Coronary artery (tissue), 2 donors: ENCODE measurements around the gene RAB11FIP2.

Source experiments
- DNase-seq: peaks from one replicate; pipeline ENCODE4 v3.0.0-alpha.2; 2017; ENCODE audit warnings: low spot score
- H3K27ac ChIP-seq, 2 donors: fragments of 200-600 bp; sonication (generic); one replicate each; pipeline ENCODE4 v1.5.1; 2016 to 2019
- H3K4me3 ChIP-seq: fragments of 200-600 bp; sonication (generic); 2 replicates; pipeline ENCODE4 v1.5.1; 2016; ENCODE audit warnings: mild to moderate bottlenecking, moderate library complexity
- TF ChIP-seq, protein P1 (sequence below): fragments of 200-600 bp; sonication (generic); IDR thresholded peaks from one replicate; pipeline ENCODE4 v1.5.1; 2019; ENCODE audit warnings: antibody characterized with exemption

Gene RAB11FIP2

DNA sequence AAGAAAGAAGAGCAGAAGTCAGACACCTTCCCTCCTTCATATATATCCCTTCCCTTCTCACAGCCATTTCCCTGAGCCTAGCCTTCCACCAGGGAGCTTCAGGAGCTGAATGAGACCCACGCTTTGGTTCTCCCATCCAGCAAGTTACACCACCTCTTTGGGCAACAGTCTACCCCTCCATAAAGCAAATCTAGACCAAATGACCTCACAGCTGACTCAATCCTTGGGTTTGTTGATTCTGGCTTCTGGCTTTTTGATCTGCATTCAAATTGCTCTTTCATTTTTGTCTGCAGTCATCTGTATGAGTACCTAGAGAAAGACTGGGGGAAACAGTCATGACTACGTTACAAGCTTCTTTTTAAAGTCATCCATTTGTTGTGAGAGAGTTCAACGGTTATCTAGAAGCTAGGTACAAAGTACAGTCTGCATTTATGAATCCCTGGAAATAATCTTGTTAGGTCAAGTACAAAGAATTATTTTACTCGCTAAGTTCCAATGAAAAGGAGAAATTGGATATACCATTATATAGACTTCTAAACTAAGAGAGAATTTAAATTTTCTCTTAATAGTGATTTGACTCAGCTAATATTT lies 86.3 kb downstream of the RAB11FIP2 start:
- Histone ChIP-seq H3K27ac (no peak overlapping the region), H3K4me3 (no peak overlapping the region)
- DNase-seq: no peak
- TF ChIP-seq, protein P1, sequence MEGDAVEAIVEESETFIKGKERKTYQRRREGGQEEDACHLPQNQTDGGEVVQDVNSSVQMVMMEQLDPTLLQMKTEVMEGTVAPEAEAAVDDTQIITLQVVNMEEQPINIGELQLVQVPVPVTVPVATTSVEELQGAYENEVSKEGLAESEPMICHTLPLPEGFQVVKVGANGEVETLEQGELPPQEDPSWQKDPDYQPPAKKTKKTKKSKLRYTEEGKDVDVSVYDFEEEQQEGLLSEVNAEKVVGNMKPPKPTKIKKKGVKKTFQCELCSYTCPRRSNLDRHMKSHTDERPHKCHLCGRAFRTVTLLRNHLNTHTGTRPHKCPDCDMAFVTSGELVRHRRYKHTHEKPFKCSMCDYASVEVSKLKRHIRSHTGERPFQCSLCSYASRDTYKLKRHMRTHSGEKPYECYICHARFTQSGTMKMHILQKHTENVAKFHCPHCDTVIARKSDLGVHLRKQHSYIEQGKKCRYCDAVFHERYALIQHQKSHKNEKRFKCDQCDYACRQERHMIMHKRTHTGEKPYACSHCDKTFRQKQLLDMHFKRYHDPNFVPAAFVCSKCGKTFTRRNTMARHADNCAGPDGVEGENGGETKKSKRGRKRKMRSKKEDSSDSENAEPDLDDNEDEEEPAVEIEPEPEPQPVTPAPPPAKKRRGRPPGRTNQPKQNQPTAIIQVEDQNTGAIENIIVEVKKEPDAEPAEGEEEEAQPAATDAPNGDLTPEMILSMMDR: no peak

DNA sequence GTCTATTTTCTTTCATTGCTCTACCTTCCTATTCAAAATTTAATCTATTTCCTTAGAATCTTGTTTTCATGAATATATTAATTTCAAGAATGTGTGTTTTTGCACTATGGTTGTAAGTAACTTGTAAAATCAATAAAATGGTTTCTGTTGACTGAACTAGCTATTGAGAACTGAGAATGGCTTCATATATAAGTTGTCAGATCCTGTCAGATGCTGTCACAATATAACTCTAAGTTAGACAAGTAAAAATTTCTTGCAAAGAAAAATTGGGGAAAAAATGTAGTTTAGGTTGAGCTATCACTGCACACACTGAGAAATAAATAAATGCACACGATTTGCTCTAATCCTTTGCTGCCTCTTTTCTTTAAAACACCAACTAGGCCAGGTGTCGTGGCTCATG lies 89.8 kb downstream of the RAB11FIP2 start:
- no peak overlapping the region for H3K4me3 ChIP-seq
- TF ChIP-seq, protein P1: no peak
- no peak for DNase-seq
- no peak overlapping the region for H3K27ac ChIP-seq

DNA sequence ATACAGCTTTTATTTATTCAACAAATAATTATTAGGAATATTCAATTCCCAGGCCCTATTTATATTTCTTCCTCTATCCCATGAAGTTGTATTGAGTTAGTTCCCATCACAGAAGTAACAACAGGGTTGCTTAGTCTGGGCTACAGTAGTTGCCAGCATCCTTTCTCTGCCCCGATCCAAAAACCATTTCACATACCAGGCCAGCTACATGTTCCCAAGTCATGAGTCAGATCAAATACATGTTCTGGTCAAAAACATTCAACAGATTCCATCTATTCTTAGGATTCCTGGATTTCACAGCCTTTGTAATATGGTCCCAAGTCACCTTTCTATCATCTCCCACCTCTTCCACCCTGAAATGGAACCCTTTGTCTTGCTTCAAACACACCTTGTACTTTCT lies 91.6 kb downstream of the RAB11FIP2 start:
- no peak for DNase-seq
- TF ChIP-seq, protein P1: no peak
- H3K27ac ChIP-seq: no peak overlapping the region
- H3K4me3 ChIP-seq: no peak overlapping the region
